Heart right ventricle (tissue), 16 donors: Measurements from ENCODE around the gene TMEM63C. TPM values are rescaled to one million over a fixed set of nuclear protein-coding genes. Genes with fewer than 3 reads are reported as not detected.

Source experiments
- ATAC-seq, 8 donors: fragments of 200-7000 bp; cut with Tn5 transposase; one replicate each; pipeline ENCODE4 v1.9.1; 2020; ENCODE audit warnings: mild to moderate bottlenecking in 8 of 8, moderate library complexity in 8 of 8, moderate number of reproducible peaks in 1 of 8
- DNase-seq, 2 donors: peaks; one replicate each; pipeline ENCODE4 v3.0.0-alpha.2; 2020
- H3K27ac ChIP-seq, 10 donors: fragments of 200-600 bp; sonication (generic) in 2 of 10; one replicate each; pipeline versions ENCODE4 v1.5.0 to v1.8.0; 2020 to 2022; ENCODE audit warnings: mild to moderate bottlenecking in 3 of 10
- H3K27me3 ChIP-seq, 7 donors: fragments of 200-600 bp; one replicate each; pipeline ENCODE4 v1.8.0; 2021 to 2022; ENCODE audit warnings: mild to moderate bottlenecking in 2 of 7
- H3K36me3 ChIP-seq, 9 donors: fragments of 200-600 bp; sonication (generic) in 1 of 9; one replicate each; pipeline versions ENCODE4 v1.5.0 to v1.8.0; 2020 to 2022; ENCODE audit warnings: mild to moderate bottlenecking in 2 of 9
- H3K4me1 ChIP-seq, 9 donors: fragments of 200-600 bp; sonication (generic) in 1 of 9; one replicate each; pipeline versions ENCODE4 v1.5.0 to v1.8.0; 2020 to 2022; ENCODE audit warnings: mild to moderate bottlenecking in 4 of 9
- H3K4me3 ChIP-seq, 10 donors: fragments of 200-600 bp; sonication (generic) in 2 of 10; one replicate each; pipeline versions ENCODE4 v1.5.0 to v1.8.0; 2020 to 2022; ENCODE audit warnings: mild to moderate bottlenecking in 7 of 10, moderate library complexity in 2 of 10
- H3K9me3 ChIP-seq, 11 donors: fragments of 200-600 bp in 10 of 11; sonication (generic) in 2 of 11; one replicate each; pipeline versions ENCODE4 v1.5.0 to v1.8.0; 2013 to 2022; ENCODE audit warnings: mild to moderate bottlenecking in 2 of 11, control low read depth in 1 of 11, moderate library complexity in 1 of 11
- CTCF ChIP-seq, 9 donors: fragments of 200-600 bp; sonication (generic) in 2 of 9; IDR thresholded peaks; one replicate each; pipeline versions ENCODE4 v1.5.0 to v1.8.0; 2021 to 2022; ENCODE audit warnings: antibody characterized with exemption in 9 of 9, mild to moderate bottlenecking in 5 of 9, moderate library complexity in 1 of 9
- WGBS, 2 donors: extraction: QIAGEN DNeasy Blood & Tissue Kit; methylation state at CpG; one replicate each; pipeline ENCODE4 v1.1.7; 2013; ENCODE audit warnings: inconsistent platforms in 1 of 2; 5-methylcytosine and 5-hydroxymethylcytosine counted together
- intact Hi-C, 10 donors: fragments of 100-400 bp; cut with DNase I; formaldehyde crosslinking; loops; one replicate each; pipeline versions ENCODE4 v1.11.1 to v1.14.2; 2022
- polyA plus RNA-seq, 2 donors: library from polyadenylated mRNA; stranded (reverse); fragments of 200-250 nt; gene quantifications; one replicate each; pipeline ENCODE4 v1.2.3, GENCODE V29; 2013
- total RNA-seq, 10 donors: library from RNA; stranded (reverse); fragmentation: NEBNext Ultra II Directional in 3 of 10; extraction: Animal tissue kit (Norgen Biotek cat#: 25700) in 3 of 10; gene quantifications; one replicate each; pipeline versions ENCODE4 v1.2.1 to v1.2.4, GENCODE V29; 2021 to 2023
- donor health status: Arrhythmogenic right ventricular cardiomyopathy.
- donor health status: ischemic (EF 13 %, LVEDD 7.1; RV severe dilation, severe dysfunction).
- donor health status: healthy with polysubstance abuse.
- donor health status: DM: no; HTN: yes; CAD: no.
- donor health status: DM: no; HTN: no; CAD: no.
- donor health status: ischemic (EF 25% LVEDD 6.9; RV normal size, moderate dysfunction).
- donor health status: ischemic (EF 25% LVEDD 5.7; RV mildly dilated, moderate dysfunction).
- donor health status: healthy.
- donor health status: DM: yes; HTN: yes; CAD: no.
- donor health status: Ischemic cardiomyopathy.
- donor health status: ischemic (EF 35%, LVEDD 5.7; RV mildly dilated, moderate dysfunction).
- donor health status: nonischemic (EF 11% LVEDD 7.7; RV severe dilation, severe dysfunction).
- donor health status: DM: yes; HTN: yes; CAD: no.
- donor health status: PGD.
- donor health status: ischemic (EF 29% LVEDD 5.4; RV normal size, mild dysfunction).
- donor health status: nonischemic (EF 23%, LVEDD 6.1; RV moderate dilation, normal function).

The TMEM63C gene
- total and polyA plus RNA-seq, 12 donors = under 0.01 to 7.2 (median 0.53) TPM

- Histone ChIP-seq H3K36me3 (no peaks in the 10 kb centered on the region), H3K27ac (no peak overlapping the region), H3K4me3 (no peak overlapping the region), H3K9me3 (no peaks in the 10 kb centered on the region), H3K27me3 (peaks cover 0 to 53% (median 20%) of the 10 kb centered on the region in 7 donors), H3K4me1 (no peaks in the 10 kb centered on the region)
- intact Hi-C loops = no loop called here
- no peak for DNase-seq
- no peak for TF ChIP-seq CTCF (IDR thresholded peaks at IDR 0.05)
- ATAC-seq = no peak
- WGBS, 2 donors = 78 to 88% methylated on average over 1 of the region's 1 CpG
These were observed 23.3 kb downstream of the TMEM63C start for GRCh38 chr14:77204907-77205306.

GRCh38 chr14:77205566-77205965 lies 24.0 kb downstream of the TMEM63C start:
- Histone ChIP-seq H3K27me3 (peaks cover 0 to 50% (median 14%) of the 10 kb centered on the region in 7 donors), H3K4me1 (no peaks in the 10 kb centered on the region), H3K27ac (no peak overlapping the region), H3K9me3 (no peaks in the 10 kb centered on the region), H3K4me3 (no peak overlapping the region), H3K36me3 (no peaks in the 10 kb centered on the region)
- intact Hi-C loops = no loop called here
- TF ChIP-seq CTCF (IDR thresholded peaks at IDR 0.05) = no peak
- ATAC-seq (no peak), DNase-seq (no peak)
- WGBS, 2 donors = 51% methylated on average over 4 of the region's 4 CpGs

GRCh38 chr14:77206261-77206824 lies 24.7 kb downstream of the TMEM63C start:
- no peak for TF ChIP-seq CTCF (IDR thresholded peaks at IDR 0.05)
- Histone ChIP-seq H3K4me1 (no peaks in the 10 kb centered on the region), H3K4me3 (no peak overlapping the region), H3K27me3 (peaks cover 0 to 42% (median 8%) of the 10 kb centered on the region in 7 donors), H3K36me3 (no peaks in the 10 kb centered on the region), H3K27ac (no peak overlapping the region), H3K9me3 (no peaks in the 10 kb centered on the region)
- DNase-seq (no peak), ATAC-seq (no peak)
- 40 to 48% methylated on average over 2 of the region's 2 CpGs for WGBS, 2 donors
- intact Hi-C loops = no loop called here

GRCh38 chr14:77206877-77207389 lies 25.3 kb downstream of the TMEM63C start:
- Histone ChIP-seq H3K27me3 (peaks cover 0 to 36% (median 2%) of the 10 kb centered on the region in 7 donors), H3K9me3 (no peaks in the 10 kb centered on the region), H3K4me3 (no peak overlapping the region), H3K27ac (no peak overlapping the region), H3K4me1 (no peaks in the 10 kb centered on the region), H3K36me3 (no peaks in the 10 kb centered on the region)
- ATAC-seq (no peak), DNase-seq (no peak)
- TF ChIP-seq CTCF (IDR thresholded peaks at IDR 0.05) = no peak
- WGBS, 2 donors = 28 to 34% methylated on average over 2 of the region's 2 CpGs
- intact Hi-C loops = no loop called here
